ENCODE data around the gene SEMA6A. TPM values are rescaled to one million over a fixed set of nuclear protein-coding genes. Genes with fewer than 3 reads are reported as not detected.

SEMA6A gene
- total RNA-seq, 1 experiment from 2014 or later, result 2.1 TPM

- DNase-seq (ENCODE audit: unreplicated experiment), result no peak
- Mint-ChIP-seq H3K27ac (ENCODE audit: low read depth, unreplicated experiment) (no peak overlapping the region), H3K27me3 (ENCODE audit: insufficient read depth, unreplicated experiment) (no peaks in the 10 kb centered on the region), H3K4me1 (ENCODE audit: insufficient read depth, unreplicated experiment) (no peaks in the 10 kb centered on the region), H3K36me3 (ENCODE audit: insufficient read depth, unreplicated experiment) (no peaks in the 10 kb centered on the region), H3K9me3 (ENCODE audit: unreplicated experiment) (no peaks in the 10 kb centered on the region), H3K4me3 (ENCODE audit: unreplicated experiment) (no peak overlapping the region)
- intact Hi-C loops (cut with micrococcal nuclease), result no loop called here
- POLR2A ChIA-PET, result interaction anchor here (0.6 kb wide), 1 partner anchor 118 kb away, joined by 4 read pairs; no protein-coding TSS in a partner anchor
- CTCF ChIA-PET, result interaction anchor here (0.6 to 1.1 kb wide), 2 partner anchors 377 to 766 kb away, joined by 3 read pairs; no protein-coding TSS in a partner anchor
- no TSS peak for BruUV-seq (replicated peaks)
- TF ChIP-seq CTCF (IDR thresholded peaks at IDR 0.05; ENCODE audit: unreplicated experiment), result no peak
Observed at GRCh38 chr5:116530276-116530675, 44.3 kb downstream of the SEMA6A start.

DNA sequence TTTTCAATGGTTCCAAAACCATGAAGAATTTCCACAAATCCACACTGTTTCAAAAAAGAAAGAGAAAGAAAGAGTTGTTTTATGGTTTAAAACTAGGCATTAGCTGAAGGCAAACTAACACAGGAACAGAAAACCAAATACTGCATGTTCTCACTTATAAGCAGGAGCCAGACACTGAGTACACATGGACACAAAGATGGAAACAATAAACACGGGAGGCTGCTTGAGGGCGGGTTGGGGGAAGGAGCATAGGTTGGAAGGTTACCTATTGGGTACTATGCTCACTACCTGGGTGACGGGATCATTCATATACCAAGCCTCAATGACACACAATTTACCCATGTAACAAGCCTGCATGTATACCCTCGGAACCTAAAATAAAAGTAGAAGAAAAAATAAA, 45.0 kb downstream of the SEMA6A start:
- BruUV-seq (replicated peaks), result no TSS peak
- no peak overlapping the region for H3K4me3 Mint-ChIP-seq (ENCODE audit: unreplicated experiment)
- DNase-seq (ENCODE audit: unreplicated experiment), result no peak
- TF ChIP-seq CTCF (IDR thresholded peaks at IDR 0.05; ENCODE audit: unreplicated experiment), result no peak
- no peaks in the 10 kb centered on the region for H3K4me1 Mint-ChIP-seq (ENCODE audit: insufficient read depth, unreplicated experiment)
- no peak overlapping the region for H3K27ac Mint-ChIP-seq (ENCODE audit: low read depth, unreplicated experiment)
- H3K27me3 Mint-ChIP-seq (ENCODE audit: insufficient read depth, unreplicated experiment), result no peaks in the 10 kb centered on the region
- POLR2A ChIA-PET, result no interaction called here
- CTCF ChIA-PET, result interaction anchor here (0.8 kb wide), 1 partner anchor 30 kb away, joined by 3 read pairs; no protein-coding TSS in a partner anchor
- intact Hi-C loops (cut with micrococcal nuclease), result no loop called here
- no peaks in the 10 kb centered on the region for H3K36me3 Mint-ChIP-seq (ENCODE audit: insufficient read depth, unreplicated experiment)
- H3K9me3 Mint-ChIP-seq (ENCODE audit: unreplicated experiment), result no peaks in the 10 kb centered on the region

GRCh38 chr5:116528519-116529234, 45.9 kb downstream of the SEMA6A start:
- no peaks in the 10 kb centered on the region for H3K9me3 Mint-ChIP-seq (ENCODE audit: unreplicated experiment)
- TF ChIP-seq CTCF (IDR thresholded peaks at IDR 0.05; ENCODE audit: unreplicated experiment), result no peak
- no peaks in the 10 kb centered on the region for H3K27me3 Mint-ChIP-seq (ENCODE audit: insufficient read depth, unreplicated experiment)
- H3K36me3 Mint-ChIP-seq (ENCODE audit: insufficient read depth, unreplicated experiment), result no peaks in the 10 kb centered on the region
- DNase-seq (ENCODE audit: unreplicated experiment), result no peak
- CTCF ChIA-PET, result interaction anchor here (0.6 to 0.8 kb wide), 4 partner anchors 29 to 1100 kb away, joined by 3 read pairs; no protein-coding TSS in a partner anchor
- no peaks in the 10 kb centered on the region for H3K4me1 Mint-ChIP-seq (ENCODE audit: insufficient read depth, unreplicated experiment)
- H3K27ac Mint-ChIP-seq (ENCODE audit: low read depth, unreplicated experiment), result no peak overlapping the region
- intact Hi-C loops (cut with micrococcal nuclease), result no loop called here
- no TSS peak for BruUV-seq (replicated peaks)
- POLR2A ChIA-PET, result no interaction called here
- no peak overlapping the region for H3K4me3 Mint-ChIP-seq (ENCODE audit: unreplicated experiment)

- no peak for TF ChIP-seq CTCF (IDR thresholded peaks at IDR 0.05; ENCODE audit: unreplicated experiment)
- H3K4me1 Mint-ChIP-seq (ENCODE audit: insufficient read depth, unreplicated experiment), result no peaks in the 10 kb centered on the region
Observed at GRCh38 chr5:116527582-116527981, 47.0 kb downstream of the SEMA6A start.

More at GRCh38 chr5:116527582-116527981, 47.0 kb downstream of the SEMA6A start:
- no peak overlapping the region for H3K27ac Mint-ChIP-seq (ENCODE audit: low read depth, unreplicated experiment)
- no TSS peak for BruUV-seq (replicated peaks)
- ChIA-PET POLR2A (no interaction called here), CTCF (interaction anchor here (0.7 to 1.2 kb wide), 2 partner anchors 26 to 31 kb away, joined by 3 to 4 read pairs; no protein-coding TSS in a partner anchor)
- H3K36me3 Mint-ChIP-seq (ENCODE audit: insufficient read depth, unreplicated experiment), result no peaks in the 10 kb centered on the region
- H3K9me3 Mint-ChIP-seq (ENCODE audit: unreplicated experiment), result no peaks in the 10 kb centered on the region
- no peaks in the 10 kb centered on the region for H3K27me3 Mint-ChIP-seq (ENCODE audit: insufficient read depth, unreplicated experiment)
- H3K4me3 Mint-ChIP-seq (ENCODE audit: unreplicated experiment), result no peak overlapping the region
- DNase-seq (ENCODE audit: unreplicated experiment), result no peak
- intact Hi-C loops (cut with micrococcal nuclease), result no loop called here

All from MCF 10A (cell line).